Tibial nerve (tissue), 4 donors: ENCODE results near the gene ARID4B. TPM values are rescaled to one million over a fixed set of nuclear protein-coding genes. Genes with fewer than 3 reads are reported as not detected.

Experiments
- DNase-seq, 2 donors: peaks; one replicate each; pipeline ENCODE4 v3.0.0-alpha.2; 2019; ENCODE audit warnings: low spot score in 2 of 2
- H3K27ac ChIP-seq, 4 donors: fragments of 200-600 bp; sonication (generic) in 3 of 4; one replicate each; pipeline ENCODE4 v1.5.1; 2017 to 2019; ENCODE audit warnings: mild to moderate bottlenecking in 1 of 4
- H3K27me3 ChIP-seq, 2 donors: fragments of 200-600 bp; sonication (generic) in 1 of 2; one replicate each; pipeline versions ENCODE4 v1.5.1 to v1.6.0; 2017 to 2019
- H3K36me3 ChIP-seq, 3 donors: fragments of 200-600 bp; sonication (generic); one replicate each; pipeline ENCODE4 v1.5.1; 2018 to 2019
- H3K4me1 ChIP-seq, 4 donors: fragments of 200-600 bp; sonication (generic) in 3 of 4; one replicate each; pipeline ENCODE4 v1.5.1; 2017 to 2019
- H3K4me3 ChIP-seq, 4 donors: fragments of 200-600 bp; sonication (generic) in 3 of 4; one replicate each; pipeline ENCODE4 v1.5.1; 2017 to 2019; ENCODE audit warnings: mild to moderate bottlenecking in 1 of 4, moderate library complexity in 1 of 4
- H3K9me3 ChIP-seq, 4 donors: fragments of 200-600 bp; sonication (generic) in 3 of 4; one replicate each; pipeline ENCODE4 v1.5.1; 2017 to 2019
- CTCF ChIP-seq, 5 experiments: fragments of 200-600 bp in 3 of 5; fragments of 450-650 bp in 2 of 5; sonication (generic) in 3 of 5; IDR thresholded peaks; one replicate each; pipeline ENCODE4 v1.5.1; 2016 to 2019; ENCODE audit warnings: antibody characterized with exemption in 5 of 5, mild to moderate bottlenecking in 3 of 5, moderate library complexity in 2 of 5
- EP300 ChIP-seq, 2 donors: sonication (generic); formaldehyde crosslinking; IDR thresholded peaks; one replicate each; pipeline ENCODE4 v1.6.1; 2017; ENCODE audit warnings: antibody characterized with exemption in 2 of 2, mild to moderate bottlenecking in 1 of 2
- POLR2A ChIP-seq, 2 donors: fragments of 450-650 bp; IDR thresholded peaks; one replicate each; pipeline ENCODE4 v1.6.1; 2017; ENCODE audit warnings: antibody characterized with exemption in 2 of 2, mild to moderate bottlenecking in 2 of 2, moderate library complexity in 2 of 2
- WGBS, 2 donors: methylation state at CpG; one replicate each; pipeline ENCODE4 v1.1.5; 2018; 5-methylcytosine and 5-hydroxymethylcytosine counted together
- total RNA-seq, 4 donors: library from RNA; depleted of rRNA; stranded (reverse); fragments of >200 nt; gene quantifications; one replicate each; pipeline ENCODE4 v1.1.0, GENCODE V29; 2016

The ARID4B gene
- total RNA-seq, 4 donors from 2014 or later = 41.6 to 58.8 (median 46.8) TPM

GRCh38 chr1:235139315-235139714 lies 188.7 kb downstream of the ARID4B start:
- no peak for TF ChIP-seq EP300 (IDR thresholded peaks at IDR 0.05)
- TF ChIP-seq POLR2A (IDR thresholded peaks at IDR 0.05) = no peak
- TF ChIP-seq CTCF (IDR thresholded peaks at IDR 0.05) = no peak
- no peak for DNase-seq
- Histone ChIP-seq H3K4me3 (no peak overlapping the region), H3K36me3 (peaks cover 0 to 96% (median 38%) of the 10 kb centered on the region in 3 donors), H3K9me3 (no peaks in the 10 kb centered on the region), H3K27me3 (no peaks in the 10 kb centered on the region), H3K27ac (no peak overlapping the region), H3K4me1 (no peaks in the 10 kb centered on the region)
- WGBS, 2 donors = 91 to 93% methylated on average over 5 of the region's 5 CpGs

GRCh38 chr1:235138821-235139220 lies 189.2 kb downstream of the ARID4B start:
- WGBS, 2 donors = 62 to 78% methylated on average over 2 of the region's 2 CpGs
- no peak for DNase-seq
- Histone ChIP-seq H3K4me1 (no peaks in the 10 kb centered on the region), H3K27me3 (no peaks in the 10 kb centered on the region), H3K27ac (no peak overlapping the region), H3K36me3 (peaks cover 0 to 96% (median 38%) of the 10 kb centered on the region in 3 donors), H3K4me3 (no peak overlapping the region), H3K9me3 (no peaks in the 10 kb centered on the region)
- TF ChIP-seq CTCF (IDR thresholded peaks at IDR 0.05) = no peak
- no peak for TF ChIP-seq EP300 (IDR thresholded peaks at IDR 0.05)
- no peak for TF ChIP-seq POLR2A (IDR thresholded peaks at IDR 0.05)

GRCh38 chr1:235136111-235136510 lies 191.9 kb downstream of the ARID4B start:
- Histone ChIP-seq H3K27ac (no peak overlapping the region), H3K4me3 (no peak overlapping the region), H3K4me1 (no peaks in the 10 kb centered on the region), H3K9me3 (no peaks in the 10 kb centered on the region), H3K36me3 (peaks cover 0 to 96% (median 30%) of the 10 kb centered on the region in 3 donors), H3K27me3 (no peaks in the 10 kb centered on the region)
- 51 to 60% methylated on average over 4 of the region's 4 CpGs for WGBS, 2 donors
- no peak for TF ChIP-seq EP300 (IDR thresholded peaks at IDR 0.05)
- no peak for TF ChIP-seq CTCF (IDR thresholded peaks at IDR 0.05)
- no peak for TF ChIP-seq POLR2A (IDR thresholded peaks at IDR 0.05)
- no peak for DNase-seq

- Histone ChIP-seq H3K27ac (no peak overlapping the region), H3K4me1 (peaks cover 0 to 2% (median 0%) of the 10 kb centered on the region in 4 donors), H3K36me3 (peaks cover 0 to 81% (median 30%) of the 10 kb centered on the region in 3 donors), H3K27me3 (no peaks in the 10 kb centered on the region), H3K9me3 (no peaks in the 10 kb centered on the region), H3K4me3 (no peak overlapping the region)
- no peak for DNase-seq
- 97 to 98% methylated on average over 12 of the region's 12 CpGs for WGBS, 2 donors
- TF ChIP-seq CTCF (IDR thresholded peaks at IDR 0.05) (no peak), POLR2A (IDR thresholded peaks at IDR 0.05) (no peak), EP300 (IDR thresholded peaks at IDR 0.05) (no peak)
These were observed 193.8 kb downstream of the ARID4B start for GRCh38 chr1:235134171-235134570.

- WGBS, 2 donors = 93 to 97% methylated on average over 3 of the region's 3 CpGs
- H3K4me3 ChIP-seq = no peak overlapping the region
- no peaks in the 10 kb centered on the region for H3K9me3 ChIP-seq
- peaks cover 0 to 4% (median 0%) of the 10 kb centered on the region in 4 donors for H3K4me1 ChIP-seq
- no peaks in the 10 kb centered on the region for H3K27me3 ChIP-seq
- H3K27ac ChIP-seq = no peak overlapping the region
- TF ChIP-seq EP300 (IDR thresholded peaks at IDR 0.05) (no peak), POLR2A (IDR thresholded peaks at IDR 0.05) (no peak), CTCF (IDR thresholded peaks at IDR 0.05) (no peak)
- DNase-seq = no peak
- H3K36me3 ChIP-seq = peaks cover 0 to 72% (median 30%) of the 10 kb centered on the region in 3 donors
These were observed 194.9 kb downstream of the ARID4B start for GRCh38 chr1:235133086-235133485.
